SKM-1 treated with dmso at 0.1 percent for 144 hours (cell line): ENCODE results near the gene GRIN3B.

Experiments
- DNase-seq: peaks from one replicate; lab custom pipeline; 2025; ENCODE audit not compliant: unreplicated experiment; lab: John Stamatoyannopoulos, UW

GRIN3B gene

GRCh38 chr19:964116-964520 lies 36.1 kb upstream of the GRIN3B start:
- no peak for DNase-seq

- DNase-seq = no peak
These were observed 35.2 kb upstream of the GRIN3B start for GRCh38 chr19:964761-965694.

- DNase-seq = no peak
These were observed 33.6 kb upstream of the GRIN3B start for GRCh38 chr19:966485-967088.

GRCh38 chr19:970695-971094 lies 29.5 kb upstream of the GRIN3B start:
- DNase-seq = peak; percentile 23

- no peak for DNase-seq
These were observed 28.4 kb upstream of the GRIN3B start for GRCh38 chr19:971795-972194.

GRCh38 chr19:972281-972680 lies 27.9 kb upstream of the GRIN3B start:
- no peak for DNase-seq

GRCh38 chr19:973726-974563 lies 26.3 kb upstream of the GRIN3B start:
- DNase-seq = no peak

GRCh38 chr19:974564-975257 lies 25.5 kb upstream of the GRIN3B start:
- no peak for DNase-seq

GRCh38 chr19:976476-976875 lies 23.7 kb upstream of the GRIN3B start:
- DNase-seq = no peak

- no peak for DNase-seq
These were observed 23.2 kb upstream of the GRIN3B start for GRCh38 chr19:977058-977464.

- no peak for DNase-seq
These were observed 20.9 kb upstream of the GRIN3B start for GRCh38 chr19:979318-979741.

GRCh38 chr19:980133-980998 lies 19.9 kb upstream of the GRIN3B start:
- no peak for DNase-seq

GRCh38 chr19:982567-983170 lies 17.6 kb upstream of the GRIN3B start:
- DNase-seq = peak; percentile 62

- peak; percentile 61 for DNase-seq
These were observed 15.9 kb upstream of the GRIN3B start, which contains the start of gene WDR18 for GRCh38 chr19:984165-984967. Gene WDR18, plus strand, starts transcription at chr19:984345. Its CDS starts 9 bp downstream, at chr19:984354.

- no peak for DNase-seq
These were observed 14.1 kb upstream of the GRIN3B start for GRCh38 chr19:986083-986482.

- DNase-seq = no peak
These were observed 12.1 kb upstream of the GRIN3B start for GRCh38 chr19:988081-988480.

GRCh38 chr19:988510-988909 lies 11.7 kb upstream of the GRIN3B start:
- no peak for DNase-seq

GRCh38 chr19:989381-990081 lies 10.7 kb upstream of the GRIN3B start:
- DNase-seq = no peak
